Choroid plexus epithelial cell (primary cell): Measurements from ENCODE around the gene LMAN2.
"Not testable (repeated sequence)": the region's sequence is repeated elsewhere in the genome, so short reads cannot be mapped to it uniquely, and the experiment has no call there.

Experiments
- DNase-seq: peaks from one replicate; pipeline ENCODE4 v3.0.0-alpha.2; 2010; ENCODE audit warnings: low read depth
- H3K4me3 ChIP-seq: 2 replicates; pipeline ENCODE4 v1.5.1; 2011; ENCODE audit warnings: low read depth, mild to moderate bottlenecking, control low read depth, low read length, moderate library complexity
- TF ChIP-seq, protein P1 (sequence below): conservative IDR thresholded peaks from 2 replicates; pipeline ENCODE4 v1.5.1; 2011; ENCODE audit warnings: low read depth, mild to moderate bottlenecking, control low read depth, inconsistent platforms, low read length, moderate library complexity

The LMAN2 gene

GRCh38 chr5:177362610-177363507 lies 11.4 kb upstream of the LMAN2 start:
- TF ChIP-seq, protein P1, sequence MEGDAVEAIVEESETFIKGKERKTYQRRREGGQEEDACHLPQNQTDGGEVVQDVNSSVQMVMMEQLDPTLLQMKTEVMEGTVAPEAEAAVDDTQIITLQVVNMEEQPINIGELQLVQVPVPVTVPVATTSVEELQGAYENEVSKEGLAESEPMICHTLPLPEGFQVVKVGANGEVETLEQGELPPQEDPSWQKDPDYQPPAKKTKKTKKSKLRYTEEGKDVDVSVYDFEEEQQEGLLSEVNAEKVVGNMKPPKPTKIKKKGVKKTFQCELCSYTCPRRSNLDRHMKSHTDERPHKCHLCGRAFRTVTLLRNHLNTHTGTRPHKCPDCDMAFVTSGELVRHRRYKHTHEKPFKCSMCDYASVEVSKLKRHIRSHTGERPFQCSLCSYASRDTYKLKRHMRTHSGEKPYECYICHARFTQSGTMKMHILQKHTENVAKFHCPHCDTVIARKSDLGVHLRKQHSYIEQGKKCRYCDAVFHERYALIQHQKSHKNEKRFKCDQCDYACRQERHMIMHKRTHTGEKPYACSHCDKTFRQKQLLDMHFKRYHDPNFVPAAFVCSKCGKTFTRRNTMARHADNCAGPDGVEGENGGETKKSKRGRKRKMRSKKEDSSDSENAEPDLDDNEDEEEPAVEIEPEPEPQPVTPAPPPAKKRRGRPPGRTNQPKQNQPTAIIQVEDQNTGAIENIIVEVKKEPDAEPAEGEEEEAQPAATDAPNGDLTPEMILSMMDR, result no peak
- DNase-seq, result no peak
- peak overlapping the region; percentile 56 for H3K4me3 ChIP-seq

DNA sequence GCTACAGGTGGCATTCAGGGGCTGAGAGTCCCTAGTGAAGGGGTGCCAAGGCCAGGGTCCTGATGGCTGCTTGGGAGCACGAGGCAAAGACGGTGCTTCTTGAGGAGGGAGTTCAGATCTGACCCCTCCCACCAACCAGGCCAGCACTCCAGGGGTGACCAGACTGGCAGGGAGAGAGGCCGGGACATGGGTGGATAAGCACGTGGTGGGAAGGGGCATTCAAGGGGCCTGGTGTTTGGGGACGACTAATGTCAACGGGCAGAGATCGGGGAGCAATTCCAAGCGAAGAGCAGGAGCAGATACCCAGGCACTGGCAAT lies 10.8 kb upstream of the LMAN2 start:
- H3K4me3 ChIP-seq, result no peak overlapping the region
- DNase-seq, result no peak
- TF ChIP-seq, protein P1, result no peak

DNA sequence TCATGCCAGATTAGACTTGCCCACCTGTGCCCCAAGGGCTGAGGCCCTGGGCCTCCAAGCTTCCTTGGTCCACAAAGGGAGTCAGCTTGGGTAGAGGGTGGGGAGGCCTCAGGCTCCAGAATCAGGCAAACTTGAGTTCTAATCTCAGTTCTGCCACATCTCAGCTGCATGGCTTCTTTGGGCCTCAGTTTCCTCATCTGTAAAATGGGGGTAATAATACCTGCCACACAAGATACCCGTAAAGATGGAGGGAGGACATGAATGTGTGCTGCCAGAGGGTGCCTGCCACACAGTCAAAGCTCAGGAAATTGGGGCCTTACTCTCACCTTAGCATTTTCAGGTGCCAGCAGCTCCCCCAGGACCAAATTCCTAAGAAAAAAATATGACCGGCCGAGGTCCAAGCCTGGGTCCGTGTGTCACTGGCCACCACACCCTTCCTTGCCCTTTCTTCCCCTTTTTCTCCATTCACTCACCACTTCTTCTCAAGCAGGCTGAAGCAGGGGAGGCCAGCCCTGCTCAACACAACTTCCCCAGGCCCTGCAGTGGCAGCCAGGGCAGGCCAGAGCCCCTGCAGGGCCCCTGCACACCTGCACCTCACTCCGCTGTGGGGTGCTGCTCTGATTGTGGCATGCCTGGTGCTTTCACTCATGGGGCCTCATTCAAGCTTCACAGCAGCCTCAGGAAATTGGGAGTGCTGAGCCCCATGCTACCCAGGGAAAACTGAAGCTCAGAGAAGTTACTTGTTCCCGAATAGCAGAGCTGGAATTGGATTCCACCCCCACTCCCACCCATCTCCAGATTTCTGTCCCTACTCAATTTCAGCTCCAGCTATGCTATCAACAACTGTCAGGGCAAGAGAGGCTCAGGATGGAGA lies 10.2 kb upstream of the LMAN2 start:
- TF ChIP-seq, protein P1, result no peak
- no peak overlapping the region for H3K4me3 ChIP-seq
- DNase-seq, result no peak

GRCh38 chr5:177360740-177361139 lies 9.3 kb upstream of the LMAN2 start:
- not testable (repeated sequence) for H3K4me3 ChIP-seq, DNase-seq

- no peak for DNase-seq
- no peak overlapping the region for H3K4me3 ChIP-seq
- TF ChIP-seq, protein P1, result no peak
These were observed 8.4 kb upstream of the LMAN2 start for GRCh38 chr5:177359860-177360259.

DNA sequence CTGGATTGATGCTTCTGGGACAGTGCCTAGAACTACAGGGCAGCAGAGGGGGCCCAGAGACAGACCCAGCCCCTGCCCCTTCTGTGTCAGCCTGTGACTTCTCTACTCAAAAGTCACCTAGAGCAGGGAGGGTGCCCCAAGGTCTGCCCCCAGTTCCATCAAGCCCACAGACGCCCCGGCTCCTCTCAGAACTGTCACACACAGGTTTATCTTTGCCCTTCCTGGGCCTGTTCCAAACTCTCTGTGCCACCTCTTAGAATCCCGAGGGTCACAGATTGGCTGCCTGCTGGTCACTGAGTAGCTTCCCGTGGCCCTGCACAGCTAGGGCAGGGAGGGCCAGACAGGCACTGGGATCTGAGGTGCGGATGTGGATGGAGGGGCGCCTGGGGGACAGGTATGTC lies 8.0 kb upstream of the LMAN2 start:
- DNase-seq, result no peak
- H3K4me3 ChIP-seq, result no peak overlapping the region
- TF ChIP-seq, protein P1, result no peak

DNA sequence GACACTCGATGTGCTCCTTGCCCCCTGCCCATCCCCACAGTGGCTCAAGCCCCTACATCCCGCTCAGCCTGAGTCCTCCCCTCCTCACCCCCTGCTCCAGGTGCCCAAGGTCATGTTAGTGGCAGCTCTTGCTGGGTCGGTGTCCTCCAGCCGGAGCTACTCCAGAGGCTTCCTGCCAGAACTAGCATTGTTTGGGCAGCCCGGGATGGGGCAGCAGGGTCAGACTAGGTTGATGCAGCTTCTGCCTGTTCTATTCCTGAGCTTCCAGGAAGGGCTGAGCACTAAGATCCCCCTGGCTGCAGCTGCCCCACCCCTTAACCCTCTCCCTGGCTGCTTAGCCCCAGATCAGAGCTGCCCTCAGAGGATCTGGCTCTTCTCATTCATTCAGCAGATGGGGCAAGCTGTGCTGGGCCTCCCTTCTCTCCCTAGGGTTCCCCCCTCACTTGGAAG lies 6.9 kb upstream of the LMAN2 start:
- no peak overlapping the region for H3K4me3 ChIP-seq
- no peak for DNase-seq
- TF ChIP-seq, protein P1, result no peak
